WI38 (cell line): Measurements from ENCODE around the gene OCA2.

Experiments used
- H3K4me3 ChIP-seq: 2 replicates; pipeline ENCODE4 v1.5.1; 2011; ENCODE audit warnings: low read depth, mild to moderate bottlenecking, control low read depth, low read length
- CTCF ChIP-seq: IDR thresholded peaks from 2 replicates; pipeline ENCODE4 v1.5.1; 2012; ENCODE audit warnings: low read depth, mild to moderate bottlenecking, control low read depth, low read length

The OCA2 gene

GRCh38 chr15:27835233-27835939 is 263.7 kb downstream of the OCA2 start:
- TF ChIP-seq CTCF, result no peak
- H3K4me3 ChIP-seq, result no peak overlapping the region

- no peak for TF ChIP-seq CTCF
- no peak overlapping the region for H3K4me3 ChIP-seq
Observed at GRCh38 chr15:27834684-27835083, 264.4 kb downstream of the OCA2 start.

- no peak for TF ChIP-seq CTCF
- no peak overlapping the region for H3K4me3 ChIP-seq
Observed at GRCh38 chr15:27833974-27834373, 265.1 kb downstream of the OCA2 start.

- no peak overlapping the region for H3K4me3 ChIP-seq
- TF ChIP-seq CTCF, result no peak
Observed at GRCh38 chr15:27833178-27833577, 265.9 kb downstream of the OCA2 start.

GRCh38 chr15:27832237-27832596 is 266.9 kb downstream of the OCA2 start:
- no peak overlapping the region for H3K4me3 ChIP-seq
- no peak for TF ChIP-seq CTCF

GRCh38 chr15:27831384-27832236 is 267.5 kb downstream of the OCA2 start:
- H3K4me3 ChIP-seq, result no peak overlapping the region
- TF ChIP-seq CTCF, result no peak

DNA sequence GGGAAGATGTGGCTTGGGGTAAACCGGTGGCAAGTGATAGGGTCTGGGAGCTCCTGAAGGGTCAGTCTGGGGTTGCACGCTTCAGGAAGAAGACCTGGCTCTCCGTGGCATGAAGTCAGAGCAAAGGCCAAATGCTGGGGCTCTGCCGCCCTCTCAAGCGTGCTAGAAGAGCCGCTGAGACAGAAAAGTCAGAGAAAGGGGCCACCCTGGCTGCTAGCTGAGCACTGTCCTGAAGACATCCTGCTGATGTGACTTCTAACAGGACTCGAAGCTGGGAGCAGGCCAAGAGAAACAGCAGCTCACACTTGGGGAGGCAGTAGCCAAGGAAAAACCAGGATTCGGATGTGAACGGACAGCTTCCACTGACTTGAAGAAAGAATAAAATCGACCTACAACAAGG is 270.4 kb downstream of the OCA2 start:
- no peak for TF ChIP-seq CTCF
- no peak overlapping the region for H3K4me3 ChIP-seq
